Liver (tissue), 3 donors: ENCODE results near the gene PLCD3.

Experiments
- CTCF ChIP-seq: fragments of 150-350 bp; IDR thresholded peaks from 2 replicates; pipeline ENCODE4 v1.5.1; 2017; ENCODE audit warnings: improper control_type of control experiment, low read depth, low read length; ENCODE audit not compliant: missing input control
- JUND ChIP-seq, 2 donors: IDR thresholded peaks; 2 replicates each; pipeline ENCODE4 v1.6.1; 2016; ENCODE audit warnings: antibody characterized with exemption in 2 of 2
- RAD21 ChIP-seq, 2 donors: IDR thresholded peaks; 2 replicates each; pipeline ENCODE4 v1.6.1; 2016; ENCODE audit warnings: antibody characterized with exemption in 2 of 2, mild to moderate bottlenecking in 2 of 2
- TAF1 ChIP-seq: conservative IDR thresholded peaks from 2 replicates; pipeline ENCODE4 v1.6.1; 2016; ENCODE audit warnings: antibody characterized with exemption, mild to moderate bottlenecking
- YY1 ChIP-seq: IDR thresholded peaks from 2 replicates; pipeline ENCODE4 v1.6.1; 2016; ENCODE audit warnings: antibody characterized with exemption, mild to moderate bottlenecking
- donor health status: healthy.
- donor health status: healthy.

- no peak for TF ChIP-seq YY1
- no peak for TF ChIP-seq CTCF
- no peak for TF ChIP-seq TAF1
- no peak for TF ChIP-seq RAD21 (IDR thresholded peaks at IDR 0.05)
- TF ChIP-seq JUND (IDR thresholded peaks at IDR 0.05) = no peak
Observed at GRCh38 chr17:45160447-45161287, 28.4 kb upstream of the PLCD3 start.
